GM10248 (cell line): ENCODE measurements around the gene GGNBP2.

Source experiments
- CTCF ChIA-PET: fragments of 300-600 bp; sonication (Branson Sonifier 250); formaldehyde crosslinking; extraction: SDS; loops from one replicate; lab custom pipeline; 2021; ENCODE audit warnings: antibody characterized with exemption; lab: Yijun Ruan, JAX
- POLR2A ChIA-PET: fragments of 350-650 bp; sonication (Branson Sonifier 250); formaldehyde crosslinking; extraction: SDS; loops from one replicate; lab custom pipeline; 2020; ENCODE audit warnings: antibody characterized with exemption; lab: Yijun Ruan, JAX
- DNase-seq: peaks from one replicate; pipeline ENCODE4 v3.0.0; 2012; ENCODE audit errors: extremely low spot score
- CTCF ChIP-seq: IDR thresholded peaks from 2 replicates; pipeline ENCODE4 v1.5.1; 2012; ENCODE audit warnings: mild to moderate bottlenecking, low read depth; ENCODE audit errors: extremely low read depth, missing control alignments, control extremely low read depth

Gene GGNBP2

GRCh38 chr17:36608280-36608679 lies 63.6 kb downstream of the GGNBP2 start:
- no peak for TF ChIP-seq CTCF
- CTCF ChIA-PET, result interaction anchor here (1.2 kb wide), 1 partner anchor 9 kb away, joined by 3 read pairs; no protein-coding TSS in a partner anchor
- DNase-seq, result no peak
- POLR2A ChIA-PET, result no interaction called here

GRCh38 chr17:36608794-36609497 lies 64.2 kb downstream of the GGNBP2 start:
- DNase-seq, result no peak
- POLR2A ChIA-PET, result no interaction called here
- TF ChIP-seq CTCF, result peak; percentile 30
- CTCF ChIA-PET, result no interaction called here

- POLR2A ChIA-PET, result no interaction called here
- CTCF ChIA-PET, result interaction anchor here (1.6 kb wide), 1 partner anchor 438 kb away, joined by 5 read pairs; no protein-coding TSS in a partner anchor
These were observed 64.8 kb downstream of the GGNBP2 start for GRCh38 chr17:36609498-36609862.

GRCh38 chr17:36610474-36610873 lies 65.8 kb downstream of the GGNBP2 start:
- no peak for DNase-seq
- ChIA-PET POLR2A (no interaction called here), CTCF (interaction anchor here (1.0 to 2.2 kb wide), 5 partner anchors 8 to 787 kb away, joined by 4 to 19 read pairs (median 5); partner anchors contain the start of gene MRM1)
- no peak for TF ChIP-seq CTCF

More at GRCh38 chr17:36609498-36609862, 64.8 kb downstream of the GGNBP2 start:
- TF ChIP-seq CTCF, result no peak
- DNase-seq, result no peak

- TF ChIP-seq CTCF, result no peak
- no peak for DNase-seq
- ChIA-PET CTCF (interaction anchor here (1.1 to 2.2 kb wide), 6 partner anchors 9 to 786 kb away, joined by 3 to 19 read pairs (median 4); partner anchors contain the start of gene MRM1), POLR2A (no interaction called here)
These were observed 66.8 kb downstream of the GGNBP2 start for GRCh38 chr17:36611345-36612072.

- no peak for TF ChIP-seq CTCF
- ChIA-PET CTCF (interaction anchor here (1.6 to 7.2 kb wide), 3 partner anchors 10 to 13 kb away, joined by 3 to 59 read pairs (median 19); partner anchors contain the start of gene MRM1), POLR2A (no interaction called here)
- no peak for DNase-seq
These were observed 67.6 kb downstream of the GGNBP2 start for GRCh38 chr17:36612323-36612722.
